SH-SY5Y (cell line): ENCODE measurements around the gene DNAJC9.

Experiments used
- GATA2 ChIP-seq: IDR thresholded peaks from 2 replicates; pipeline ENCODE4 v1.6.1; 2011; ENCODE audit warnings: mild to moderate bottlenecking, low read depth, low read length
- GATA3 ChIP-seq: IDR thresholded peaks from 2 replicates; pipeline ENCODE4 v1.6.1; 2011; ENCODE audit warnings: low read depth, mild to moderate bottlenecking, low read length, moderate library complexity

GRCh38 chr10:73246322-73246645 lies 771 bp downstream of the DNAJC9 start:
- TF ChIP-seq GATA2 (no peak), GATA3 (no peak)
